ENCODE data around the gene ZNF511.

GRCh38 chr10:133359972-133360610 is 51.4 kb downstream of the ZNF511 start:
- no peak for TF ChIP-seq POLR2A (IDR thresholded peaks at IDR 0.05; ENCODE audit: borderline replicate concordance, extremely low read depth, insufficient read depth, insufficient read length)
- no peak for TF ChIP-seq ZBTB33 (IDR thresholded peaks at IDR 0.05; ENCODE audit: extremely low read depth, insufficient replicate concordance, low read length)
- TF ChIP-seq EZH2 (IDR thresholded peaks at IDR 0.05): no peak

Data from HCT116 (cell line).